Keratinocyte (primary cell): ENCODE results near the gene SASH1.

Experiments
- EZH2 ChIP-seq: IDR thresholded peaks from one replicate; pipeline ENCODE4 v1.6.1; 2012; ENCODE audit warnings: inconsistent platforms, mild to moderate bottlenecking, low read length, moderate library complexity
- TF ChIP-seq, protein P1 (sequence below), 3 experiments: IDR thresholded peaks in 1 of 3; conservative IDR thresholded peaks in 1 of 3; optimal IDR thresholded peaks in 1 of 3; 2 replicates in 2 of 3; 3 replicates in 1 of 3; pipeline versions ENCODE3 to v1.5.1; 2011; ENCODE audit warnings: low read length in 3 of 3, mild to moderate bottlenecking in 3 of 3, moderate library complexity in 2 of 3, control low read depth in 1 of 3, inconsistent platforms in 1 of 3; ENCODE audit not compliant: insufficient read depth in 2 of 3; ENCODE audit errors: extremely low read depth in 1 of 3

DNA sequence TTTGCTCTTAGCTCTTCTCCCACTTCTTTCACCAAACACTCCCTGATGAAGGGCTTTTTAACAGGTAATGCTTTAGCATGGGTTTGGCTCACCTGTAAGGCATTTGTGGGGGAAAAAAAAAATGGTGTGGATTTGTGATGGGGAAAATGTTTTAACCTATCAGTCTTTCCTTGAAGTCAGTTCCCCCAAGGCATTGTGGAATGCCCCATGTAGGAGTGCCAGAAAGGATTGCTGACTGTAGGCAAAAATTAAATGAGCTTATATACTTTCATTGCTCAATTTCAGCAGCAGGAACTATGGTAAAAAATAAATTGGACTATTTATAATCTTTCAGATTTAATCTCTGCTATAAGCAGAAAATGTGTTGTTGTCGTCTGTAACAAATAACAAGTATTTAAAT lies 10.6 kb upstream of the SASH1 start:
- TF ChIP-seq, protein P1, sequence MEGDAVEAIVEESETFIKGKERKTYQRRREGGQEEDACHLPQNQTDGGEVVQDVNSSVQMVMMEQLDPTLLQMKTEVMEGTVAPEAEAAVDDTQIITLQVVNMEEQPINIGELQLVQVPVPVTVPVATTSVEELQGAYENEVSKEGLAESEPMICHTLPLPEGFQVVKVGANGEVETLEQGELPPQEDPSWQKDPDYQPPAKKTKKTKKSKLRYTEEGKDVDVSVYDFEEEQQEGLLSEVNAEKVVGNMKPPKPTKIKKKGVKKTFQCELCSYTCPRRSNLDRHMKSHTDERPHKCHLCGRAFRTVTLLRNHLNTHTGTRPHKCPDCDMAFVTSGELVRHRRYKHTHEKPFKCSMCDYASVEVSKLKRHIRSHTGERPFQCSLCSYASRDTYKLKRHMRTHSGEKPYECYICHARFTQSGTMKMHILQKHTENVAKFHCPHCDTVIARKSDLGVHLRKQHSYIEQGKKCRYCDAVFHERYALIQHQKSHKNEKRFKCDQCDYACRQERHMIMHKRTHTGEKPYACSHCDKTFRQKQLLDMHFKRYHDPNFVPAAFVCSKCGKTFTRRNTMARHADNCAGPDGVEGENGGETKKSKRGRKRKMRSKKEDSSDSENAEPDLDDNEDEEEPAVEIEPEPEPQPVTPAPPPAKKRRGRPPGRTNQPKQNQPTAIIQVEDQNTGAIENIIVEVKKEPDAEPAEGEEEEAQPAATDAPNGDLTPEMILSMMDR (optimal IDR thresholded peaks at IDR 0.05 in 1 of 3, IDR thresholded peaks at IDR 0.05 in 1 of 3, conservative IDR thresholded peaks at IDR 0.05 in 1 of 3; ENCODE audit: extremely low read depth in 1 of 3, insufficient read depth in 2 of 3, low read length in 3 of 3), result no peak
- TF ChIP-seq EZH2, result no peak
